GM13977 (cell line): ENCODE results near the gene IRX5.
A peak's percentile ranks its signal among the peaks of the same experiment; 100 is the strongest.

Experiments
- DNase-seq: peaks from one replicate; pipeline ENCODE4 v3.0.0; 2012; ENCODE audit warnings: low spot score
- CTCF ChIP-seq: IDR thresholded peaks from 2 replicates; pipeline ENCODE4 v1.5.1; 2012; ENCODE audit warnings: mild to moderate bottlenecking, control low read depth; ENCODE audit not compliant: insufficient read depth; ENCODE audit errors: extremely low read depth, missing control alignments
- in situ Hi-C: fragments of 300-500 bp; cut with MboI; formaldehyde crosslinking; loops from one replicate; pipeline ENCODE4 v1.12.0; 2022; ENCODE audit warnings: low sequenced_read_pairs, low pct_unique_long_range_greater_than_20kb, mixed read lengths, inconsistent platforms; ENCODE audit not compliant: unreplicated experiment

The IRX5 gene

DNA sequence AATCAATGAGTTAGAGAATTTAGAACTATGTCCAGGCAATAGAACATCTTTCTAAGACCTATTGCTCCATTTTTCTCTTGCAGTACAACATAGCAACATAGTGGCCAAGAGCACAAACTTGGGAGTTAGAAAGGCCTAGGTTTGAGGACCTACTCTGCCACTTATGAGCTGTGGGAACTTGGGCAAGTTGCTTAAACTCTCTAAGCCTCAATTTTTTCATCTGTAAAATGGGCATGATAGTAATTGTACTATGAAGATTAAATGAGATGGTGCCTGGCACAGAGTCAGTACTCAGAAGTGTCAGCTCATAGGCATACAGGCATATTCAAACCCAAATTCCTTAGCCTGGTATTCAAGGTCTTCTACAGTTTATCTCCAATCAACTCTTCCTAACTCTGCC, 25.1 kb downstream of the IRX5 start:
- no peak for DNase-seq
- no peak for TF ChIP-seq CTCF
- in situ Hi-C loops: no loop called here

DNA sequence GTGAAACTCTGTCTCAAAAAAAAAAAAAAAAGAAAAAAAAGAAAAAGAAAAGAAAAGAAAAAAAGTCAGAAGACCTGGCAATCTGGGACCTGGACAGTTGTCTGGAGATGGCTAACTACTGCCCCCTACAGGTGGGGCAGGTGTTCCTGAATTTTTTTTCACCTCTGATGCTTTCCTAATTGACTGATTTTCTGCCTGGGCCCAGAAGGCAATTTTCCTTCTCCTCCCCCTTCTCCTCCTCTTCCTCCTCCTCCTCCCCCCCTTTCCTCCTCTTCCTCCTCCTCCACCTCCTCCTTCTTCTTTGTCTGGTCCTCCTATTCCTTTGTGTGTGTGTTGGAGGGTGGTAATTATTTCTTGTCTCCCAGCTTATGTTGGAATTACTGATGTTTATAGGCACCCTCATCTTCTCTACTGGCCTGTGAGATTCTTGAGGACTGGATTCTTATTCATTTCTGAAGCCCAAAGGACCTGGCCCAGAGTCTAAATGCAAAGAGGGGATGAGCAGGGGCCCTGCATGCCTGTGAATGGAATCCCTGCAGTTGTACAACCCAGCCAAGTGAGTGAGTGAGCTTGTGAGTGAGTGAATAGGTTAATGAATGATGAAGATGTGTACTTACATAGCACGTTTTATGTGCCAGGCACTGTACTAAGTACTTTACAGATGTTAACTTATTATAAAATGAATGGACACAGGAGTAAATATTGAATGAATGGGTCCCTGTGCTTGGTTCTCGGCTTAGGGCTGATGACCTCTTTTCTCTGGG, 26.9 kb downstream of the IRX5 start:
- TF ChIP-seq CTCF: peak; percentile 56
- peak; percentile 46 for DNase-seq
- in situ Hi-C loops: no loop called here

DNA sequence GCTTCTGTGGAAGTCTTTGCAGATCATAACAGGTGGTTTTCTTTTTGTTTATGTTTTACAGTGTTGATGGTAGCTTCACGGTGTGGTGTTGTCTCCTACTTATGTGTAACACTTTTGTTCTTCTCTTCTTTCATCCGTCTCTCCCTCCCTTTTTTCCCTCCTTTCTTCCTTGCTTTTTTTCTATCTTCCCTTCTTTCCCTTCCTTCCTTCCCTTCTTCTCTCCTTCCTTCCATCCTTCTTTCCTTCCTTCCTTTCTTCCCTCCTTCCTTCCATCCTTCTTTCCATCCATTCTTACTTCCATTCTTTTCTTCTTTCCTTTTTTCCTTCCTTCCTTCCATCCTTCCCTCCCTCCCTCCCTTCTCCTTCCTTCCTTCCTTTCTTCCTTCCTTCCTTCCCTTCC, 31.4 kb downstream of the IRX5 start:
- DNase-seq: no peak
- in situ Hi-C loops: no loop called here
- no peak for TF ChIP-seq CTCF

GRCh38 chr16:54964239-54964638, 33.6 kb downstream of the IRX5 start:
- DNase-seq: no peak
- in situ Hi-C loops: no loop called here
- no peak for TF ChIP-seq CTCF

DNA sequence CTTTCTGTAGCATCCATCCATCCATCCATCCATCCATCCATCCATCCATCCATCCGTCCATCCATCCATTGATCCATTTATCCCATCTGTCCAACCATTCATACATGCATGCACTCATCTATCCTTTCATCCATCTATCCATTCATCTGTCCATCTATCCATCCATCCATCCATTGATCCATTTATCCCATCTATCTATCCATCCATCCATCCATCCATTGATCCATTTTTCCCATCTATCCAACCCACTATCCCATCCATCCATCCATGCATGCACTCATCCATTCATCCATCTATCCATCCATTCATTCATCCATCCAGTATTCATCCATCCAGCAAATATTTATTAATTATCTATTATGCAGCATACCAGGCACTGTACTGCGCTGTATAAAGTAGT, 34.8 kb downstream of the IRX5 start:
- no peak for TF ChIP-seq CTCF
- in situ Hi-C loops: no loop called here
- no peak for DNase-seq

GRCh38 chr16:54968011-54968410, 37.3 kb downstream of the IRX5 start:
- in situ Hi-C loops: no loop called here
- TF ChIP-seq CTCF: no peak
- DNase-seq: no peak

DNA sequence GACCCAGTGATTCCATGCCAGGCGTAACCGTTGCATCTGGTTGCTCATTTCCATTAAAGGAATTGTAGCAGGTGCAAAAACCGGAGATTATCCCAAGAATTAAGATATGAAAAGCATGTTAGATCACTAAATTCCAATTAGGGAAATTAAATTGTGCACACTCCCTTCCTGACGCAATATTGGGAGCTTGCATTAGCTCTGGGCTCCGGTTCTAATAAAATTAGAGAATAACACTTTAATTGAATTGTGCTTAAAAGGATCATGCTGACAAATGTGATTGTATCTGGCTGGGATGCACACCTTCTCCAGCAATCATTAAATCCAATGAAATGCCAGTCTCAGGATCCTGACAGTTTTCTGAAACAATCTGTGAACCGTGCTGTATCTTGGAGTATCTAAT, 38.1 kb downstream of the IRX5 start:
- in situ Hi-C loops: no loop called here
- DNase-seq: no peak
- TF ChIP-seq CTCF: no peak
